ENCODE data around the gene GBP6.
"Not testable (repeated sequence)": the region's sequence is repeated elsewhere in the genome, so short reads cannot be mapped to it uniquely, and the experiment has no call there.

Gene GBP6, protein sequence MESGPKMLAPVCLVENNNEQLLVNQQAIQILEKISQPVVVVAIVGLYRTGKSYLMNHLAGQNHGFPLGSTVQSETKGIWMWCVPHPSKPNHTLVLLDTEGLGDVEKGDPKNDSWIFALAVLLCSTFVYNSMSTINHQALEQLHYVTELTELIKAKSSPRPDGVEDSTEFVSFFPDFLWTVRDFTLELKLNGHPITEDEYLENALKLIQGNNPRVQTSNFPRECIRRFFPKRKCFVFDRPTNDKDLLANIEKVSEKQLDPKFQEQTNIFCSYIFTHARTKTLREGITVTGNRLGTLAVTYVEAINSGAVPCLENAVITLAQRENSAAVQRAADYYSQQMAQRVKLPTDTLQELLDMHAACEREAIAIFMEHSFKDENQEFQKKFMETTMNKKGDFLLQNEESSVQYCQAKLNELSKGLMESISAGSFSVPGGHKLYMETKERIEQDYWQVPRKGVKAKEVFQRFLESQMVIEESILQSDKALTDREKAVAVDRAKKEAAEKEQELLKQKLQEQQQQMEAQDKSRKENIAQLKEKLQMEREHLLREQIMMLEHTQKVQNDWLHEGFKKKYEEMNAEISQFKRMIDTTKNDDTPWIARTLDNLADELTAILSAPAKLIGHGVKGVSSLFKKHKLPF

DNA sequence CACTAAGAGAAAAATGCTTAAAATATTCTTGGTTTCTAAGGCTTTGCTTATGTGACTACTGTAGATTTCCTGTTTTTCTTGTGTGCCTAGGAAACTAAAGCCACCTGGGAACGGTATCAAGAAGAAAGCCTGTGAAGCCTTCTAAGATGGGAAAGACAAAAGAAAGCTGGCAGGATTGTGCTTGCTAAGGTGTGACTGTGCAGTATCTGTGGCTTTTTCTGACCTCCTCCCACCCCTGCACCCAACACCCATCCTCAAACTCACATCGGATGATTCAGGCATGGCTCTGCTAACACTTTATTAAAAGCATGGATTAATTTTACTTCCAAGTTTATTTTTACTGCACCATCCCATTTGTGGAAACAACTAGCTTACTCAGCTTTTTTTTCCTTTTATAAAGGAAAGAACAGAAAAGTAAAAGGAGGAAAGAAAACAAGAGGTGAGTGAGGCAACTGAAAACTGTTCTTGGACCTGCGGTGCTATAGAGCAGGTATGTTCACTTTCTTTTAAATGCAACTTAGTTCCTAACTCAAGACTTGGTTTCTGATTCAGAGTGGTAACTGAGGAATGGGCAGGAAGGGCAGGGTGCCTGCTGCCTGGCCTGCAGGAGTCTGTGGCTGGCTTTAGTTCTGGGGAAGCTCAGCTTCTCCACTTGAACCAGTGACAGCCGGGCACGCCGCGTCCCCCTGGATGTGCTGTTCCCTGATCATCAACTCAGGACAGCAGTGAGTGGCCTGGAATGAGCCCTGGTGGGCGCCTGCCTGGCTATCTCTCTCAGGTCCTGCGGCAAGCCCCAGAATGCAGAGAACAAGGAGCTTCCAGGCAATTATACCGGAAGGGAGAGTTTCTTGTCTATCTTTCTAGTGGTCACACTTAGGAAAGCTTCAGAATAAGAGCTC lies at the start of gene GBP6:
GBP6 (plus strand) TSS at position 422 of the 899 bp plus-strand sequence. CDS start 4,493 bp downstream, outside the sequence.
- peak within 1 kb of the TSS; percentile 42 to 55 for H3K27ac Mint-ChIP-seq
- peaks cover 6% of the 10 kb centered on the region for H3K27me3 Mint-ChIP-seq
- H3K9me3 Mint-ChIP-seq, result peaks cover 0 to 2% of the 10 kb centered on the region in 2 donors
- peak; percentile 65 for ATAC-seq
- peaks cover 19% of the 10 kb centered on the region for H3K4me1 Mint-ChIP-seq
- no peak for DNase-seq
- peak within 1 kb of the TSS; percentile 19 to 28 for H3K4me3 Mint-ChIP-seq

GRCh38 chr1:89322402-89322801 lies 41.5 kb upstream of the GBP6 start:
- Mint-ChIP-seq H3K4me3 (no peak overlapping the region), H3K27ac (peak overlapping the region in 1 of 2 donors; percentile 55), H3K27me3 (no peaks in the 10 kb centered on the region), H3K9me3 (peaks cover 51 to 75% of the 10 kb centered on the region in 2 donors), H3K4me1 (peaks cover 9% of the 10 kb centered on the region)
- ATAC-seq (no peak), DNase-seq (no peak)

- Mint-ChIP-seq H3K4me3 (no peak overlapping the region), H3K27me3 (no peaks in the 10 kb centered on the region), H3K4me1 (no peaks in the 10 kb centered on the region), H3K27ac (no peak overlapping the region), H3K9me3 (peaks cover 12 to 36% of the 10 kb centered on the region in 2 donors)
- no peak for ATAC-seq
- DNase-seq, result no peak
Observed at GRCh38 chr1:89331890-89332289, 32.0 kb upstream of the GBP6 start.

- Mint-ChIP-seq H3K9me3 (peaks cover 12 to 30% of the 10 kb centered on the region in 2 donors), H3K27me3 (no peaks in the 10 kb centered on the region), H3K4me1 (no peaks in the 10 kb centered on the region), H3K4me3 (no peak overlapping the region), H3K27ac (no peak overlapping the region)
- no peak for ATAC-seq
- DNase-seq, result no peak
Observed at GRCh38 chr1:89332461-89332860, 31.4 kb upstream of the GBP6 start.

DNA sequence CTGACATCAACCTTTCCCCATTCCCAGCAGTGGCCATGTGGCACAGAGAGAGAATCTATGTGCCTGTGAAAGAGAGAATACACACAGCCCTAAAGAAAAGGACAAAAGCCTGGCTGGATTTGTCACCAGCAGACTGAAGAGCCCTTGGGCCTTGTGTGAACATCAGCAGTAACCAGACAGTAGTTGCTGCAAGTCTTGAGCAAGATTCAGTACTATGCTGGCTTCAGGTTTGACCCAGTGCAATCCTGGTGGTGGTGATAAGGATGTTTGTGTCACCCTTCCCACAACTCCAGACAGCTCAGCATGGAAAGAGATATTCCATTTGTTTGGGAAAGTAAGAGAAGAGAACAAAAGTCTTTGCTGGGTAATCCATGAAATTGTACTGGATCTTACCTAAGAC lies 28.4 kb upstream of the GBP6 start:
- Mint-ChIP-seq H3K4me3 (no peak overlapping the region), H3K4me1 (no peaks in the 10 kb centered on the region), H3K9me3 (peaks cover 5 to 27% of the 10 kb centered on the region in 2 donors), H3K27me3 (no peaks in the 10 kb centered on the region), H3K27ac (no peak overlapping the region)
- DNase-seq, result no peak
- ATAC-seq, result no peak

- no peak overlapping the region for H3K4me3 Mint-ChIP-seq
Observed at GRCh38 chr1:89337903-89338302, 26.0 kb upstream of the GBP6 start.

DNA sequence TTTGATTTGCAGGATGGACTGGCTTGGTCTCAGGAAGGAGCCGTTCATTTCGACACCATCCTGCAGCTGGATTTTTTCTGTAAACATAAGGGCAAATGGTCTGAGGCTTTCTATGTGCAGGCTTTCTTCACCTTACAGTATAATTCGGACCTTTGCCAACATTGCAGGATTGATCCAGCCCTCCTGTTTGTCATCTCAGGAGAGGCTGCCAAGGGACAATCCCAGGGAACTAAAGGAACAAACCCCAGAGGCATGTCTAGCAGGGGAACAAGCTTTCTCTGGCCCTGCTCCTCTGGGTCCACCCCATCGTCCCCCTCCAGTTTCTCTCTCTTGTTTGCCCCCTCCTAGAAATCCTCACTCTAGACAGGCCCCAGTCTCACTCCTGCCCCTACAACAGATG lies 24.8 kb upstream of the GBP6 start:
- peaks cover 3% of the 10 kb centered on the region for H3K4me1 Mint-ChIP-seq
- no peaks in the 10 kb centered on the region for H3K27me3 Mint-ChIP-seq

More at GRCh38 chr1:89337903-89338302, 26.0 kb upstream of the GBP6 start:
- Mint-ChIP-seq H3K27me3 (no peaks in the 10 kb centered on the region), H3K27ac (no peak overlapping the region), H3K4me1 (no peaks in the 10 kb centered on the region), H3K9me3 (peaks cover 0 to 27% of the 10 kb centered on the region in 2 donors)
- no peak for DNase-seq
- no peak for ATAC-seq

GRCh38 chr1:89345479-89345878 lies 18.4 kb upstream of the GBP6 start:
- H3K4me3 Mint-ChIP-seq, H3K27ac Mint-ChIP-seq, H3K27me3 Mint-ChIP-seq, DNase-seq, ATAC-seq: not testable (repeated sequence)
- Mint-ChIP-seq H3K9me3 (peaks cover 8 to 20% of the 10 kb centered on the region in 2 donors), H3K4me1 (peaks cover 17% of the 10 kb centered on the region)

More for the DNA sequence above, 24.8 kb upstream of the GBP6 start:
- H3K4me3 Mint-ChIP-seq, result no peak overlapping the region
- ATAC-seq, result no peak
- DNase-seq, result no peak
- no peak overlapping the region for H3K27ac Mint-ChIP-seq
- H3K9me3 Mint-ChIP-seq, result peaks cover 0 to 28% of the 10 kb centered on the region in 2 donors

- Mint-ChIP-seq H3K4me1 (peaks cover 32% of the 10 kb centered on the region), H3K27ac (no peak overlapping the region), H3K9me3 (peaks cover 8 to 20% of the 10 kb centered on the region in 2 donors), H3K27me3 (no peaks in the 10 kb centered on the region), H3K4me3 (no peak overlapping the region)
- DNase-seq (no peak), ATAC-seq (no peak)
Observed at GRCh38 chr1:89347296-89347695, 16.6 kb upstream of the GBP6 start.

GRCh38 chr1:89350298-89350697 lies 13.6 kb upstream of the GBP6 start:
- peak overlapping the region in 1 of 2 donors; percentile 1 for H3K4me3 Mint-ChIP-seq
- no peak overlapping the region for H3K27ac Mint-ChIP-seq
- peaks cover 34% of the 10 kb centered on the region for H3K4me1 Mint-ChIP-seq
- no peaks in the 10 kb centered on the region for H3K27me3 Mint-ChIP-seq
- ATAC-seq (peak; percentile 85), DNase-seq (peak in 1 of 2 donors; percentile 20)
- H3K9me3 Mint-ChIP-seq, result peaks cover 8 to 10% of the 10 kb centered on the region in 2 donors

GRCh38 chr1:89351597-89352311 lies 12.1 kb upstream of the GBP6 start:
- Mint-ChIP-seq H3K27ac (no peak overlapping the region), H3K27me3 (no peaks in the 10 kb centered on the region), H3K9me3 (peaks cover under 1% of the 10 kb centered on the region in 2 donors), H3K4me1 (peaks cover 40% of the 10 kb centered on the region), H3K4me3 (no peak overlapping the region)
- DNase-seq (no peak), ATAC-seq (peak; percentile 61)

DNA sequence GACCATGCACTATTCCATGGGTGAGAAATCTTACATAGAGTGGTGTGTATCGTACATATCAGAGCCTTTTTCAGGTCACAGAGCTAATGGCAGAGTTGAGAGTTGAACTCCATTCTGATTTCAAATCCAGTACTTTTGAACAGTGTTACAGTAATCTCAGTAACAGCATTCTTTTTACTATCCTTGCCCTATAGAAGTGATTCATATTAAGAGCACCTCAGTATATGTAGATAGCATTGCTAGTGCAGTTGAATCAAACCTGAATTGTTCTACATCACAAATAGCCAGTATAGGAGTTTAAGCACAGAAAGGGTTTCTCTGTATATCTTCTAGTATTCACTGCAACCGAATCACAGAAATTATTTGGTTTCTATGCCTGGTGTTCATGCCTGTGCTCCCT lies 11.4 kb upstream of the GBP6 start:
- Mint-ChIP-seq H3K27me3 (no peaks in the 10 kb centered on the region), H3K4me3 (no peak overlapping the region), H3K27ac (no peak overlapping the region), H3K9me3 (no peaks in the 10 kb centered on the region), H3K4me1 (peaks cover 47% of the 10 kb centered on the region)
- no peak for DNase-seq
- ATAC-seq, result peak; percentile 57

DNA sequence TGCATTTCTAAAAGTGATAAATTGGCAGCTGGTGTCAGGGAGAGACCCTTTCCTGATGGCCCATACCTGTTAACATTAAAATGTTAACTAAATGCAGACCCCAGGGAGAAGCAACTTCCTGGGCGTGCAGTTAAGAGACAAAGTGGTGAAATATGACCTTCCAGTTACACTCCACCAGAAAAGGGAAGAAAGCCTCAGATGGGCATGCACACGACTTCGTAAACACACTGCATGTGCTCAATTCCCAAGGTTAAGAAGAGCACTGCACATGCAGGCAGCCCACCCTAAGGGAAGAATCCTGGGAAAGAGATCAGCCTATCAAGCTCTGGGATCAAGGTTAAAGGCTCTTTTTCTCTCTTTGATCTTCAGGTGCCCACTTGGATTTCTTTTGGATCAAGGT lies 9.7 kb upstream of the GBP6 start:
- Mint-ChIP-seq H3K4me3 (no peak overlapping the region), H3K27ac (no peak overlapping the region), H3K9me3 (no peaks in the 10 kb centered on the region), H3K27me3 (no peaks in the 10 kb centered on the region), H3K4me1 (peaks cover 58% of the 10 kb centered on the region)
- DNase-seq, result no peak
- ATAC-seq, result no peak

DNA sequence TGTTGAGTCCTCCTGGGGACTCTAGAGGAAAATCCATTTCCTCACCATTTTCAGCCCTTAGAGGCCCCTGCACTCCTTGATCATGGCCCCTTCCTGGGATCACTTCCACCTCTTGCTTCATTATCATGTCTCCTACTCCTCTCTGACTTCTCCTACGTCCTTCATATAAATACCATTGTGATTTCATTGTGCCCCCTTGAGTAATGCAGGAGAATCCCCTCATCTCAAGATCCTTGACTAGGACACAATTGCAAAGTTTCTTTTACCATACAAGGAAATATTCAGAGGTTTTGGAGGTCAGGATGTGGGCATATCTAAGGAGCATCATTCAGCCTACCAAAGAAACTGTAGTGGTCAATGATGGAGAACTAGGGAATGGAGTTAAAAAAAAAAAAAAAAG lies 8.8 kb upstream of the GBP6 start:
- Mint-ChIP-seq H3K9me3 (no peaks in the 10 kb centered on the region), H3K4me3 (no peak overlapping the region), H3K27ac (peak overlapping the region in 1 of 2 donors; percentile 26), H3K4me1 (peaks cover 56% of the 10 kb centered on the region), H3K27me3 (no peaks in the 10 kb centered on the region)
- ATAC-seq, result peak; percentile 8
- no peak for DNase-seq

Measured in stimulated activated naive CD8-positive, alpha-beta T cell treated with anti-CD3 and anti-CD28 coated beads, Interleukin-15, amount 100 ng/mL, for 72 hours (primary cell).